Activated gamma-delta T cell treated with anti-CD3 and anti-CD28 coated beads, Interleukin-2, amount 50 U/mL, for 16 hours (primary cell): ENCODE data around the gene BMPR1B.

ENCODE experiments used
- DNase-seq: peaks from one replicate; pipeline ENCODE4 v3.0.0-alpha.2; 2020; ENCODE audit warnings: low read depth

BMPR1B gene

DNA sequence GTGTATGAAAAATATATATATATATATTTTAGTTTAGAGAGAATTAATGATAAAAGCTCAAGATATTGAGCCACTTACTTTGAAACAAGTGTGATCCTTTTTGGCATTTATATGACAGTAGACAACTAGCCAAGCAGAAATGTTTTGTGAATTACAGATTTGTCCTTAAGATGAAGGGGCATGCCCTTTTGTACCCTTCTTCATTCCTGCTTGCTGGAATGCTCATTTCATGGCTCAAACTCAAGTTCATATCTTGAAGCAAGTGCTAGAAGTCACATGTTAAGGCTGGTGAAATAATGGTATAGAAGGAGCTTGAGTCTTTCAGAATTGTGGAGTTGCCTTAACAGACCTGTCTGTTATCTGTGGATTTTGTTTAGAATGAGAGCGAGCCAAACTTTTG is 203.0 kb downstream of the BMPR1B start:
- no peak for DNase-seq

DNA sequence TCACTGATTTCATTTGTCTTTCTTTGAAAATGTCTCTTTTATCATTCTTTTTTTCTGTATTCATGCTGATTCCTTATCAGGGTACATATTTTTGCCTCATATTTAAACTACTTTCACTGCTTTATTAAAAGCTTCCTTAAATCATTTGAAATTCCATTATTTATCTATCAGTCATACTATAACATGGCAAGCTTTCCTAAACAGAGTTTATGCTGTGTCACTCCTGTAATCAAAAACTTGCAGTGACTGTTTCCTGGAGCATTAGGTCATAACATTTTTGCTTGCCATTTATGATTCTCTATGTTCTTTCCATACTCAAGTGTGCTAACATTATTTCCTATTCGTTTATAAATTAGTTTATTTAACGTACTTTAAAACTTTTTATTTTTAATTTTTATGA is 203.7 kb downstream of the BMPR1B start:
- DNase-seq: no peak

DNA sequence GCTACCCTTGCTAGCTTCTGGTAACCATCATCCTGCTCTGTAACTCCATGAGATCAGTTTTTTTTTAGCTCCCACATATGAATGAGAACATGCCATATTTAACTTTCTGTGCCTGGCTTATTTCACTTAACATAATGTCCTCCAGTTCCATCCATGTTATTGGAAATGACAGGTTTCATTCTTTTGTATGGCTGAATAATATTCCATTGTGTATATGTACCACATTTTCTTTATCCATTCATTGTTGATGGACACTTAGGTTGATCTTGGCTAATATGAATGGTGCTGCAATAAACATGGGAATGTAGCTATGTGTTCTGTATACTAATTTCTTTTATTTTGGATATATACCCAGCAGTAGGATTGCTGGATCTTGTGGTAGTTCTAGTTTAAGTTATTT is 204.7 kb downstream of the BMPR1B start:
- DNase-seq: no peak

DNA sequence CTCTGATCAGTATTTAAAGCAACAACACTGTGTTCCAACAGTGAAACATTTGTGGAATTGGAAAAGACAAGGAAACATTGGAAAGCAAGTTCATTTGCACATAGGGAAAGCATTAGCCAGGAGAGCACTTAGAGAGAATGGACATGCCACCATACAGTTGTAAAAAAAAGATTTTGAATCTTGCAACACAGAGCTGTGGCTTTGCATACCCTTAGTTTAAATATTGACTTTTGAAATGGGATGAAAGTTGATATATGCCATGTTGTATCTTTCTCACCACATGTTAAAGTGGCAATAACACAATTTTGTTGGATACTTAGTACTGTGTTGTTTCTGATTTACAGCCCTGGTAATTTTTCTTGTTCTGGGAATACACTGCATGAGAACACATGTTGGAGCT is 208.1 kb downstream of the BMPR1B start:
- no peak for DNase-seq

DNA sequence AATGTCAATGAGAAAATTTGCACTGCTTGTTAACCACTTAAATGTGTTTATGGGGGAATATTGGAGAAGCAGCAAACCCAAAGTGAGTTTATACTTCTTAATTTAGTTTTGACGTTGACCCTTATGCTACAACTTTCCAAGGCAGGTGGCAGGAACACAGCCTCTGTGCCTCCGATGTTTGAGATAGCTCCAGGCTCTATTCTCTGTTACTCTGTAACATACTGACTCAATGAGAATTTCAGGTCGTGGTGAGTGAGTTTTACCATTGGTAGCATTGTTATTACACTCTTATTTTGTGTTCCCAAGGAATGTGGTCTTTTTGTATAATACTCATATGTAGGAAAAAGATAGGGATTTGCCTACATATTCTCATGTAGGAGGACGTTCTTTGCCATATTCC is 210.7 kb downstream of the BMPR1B start:
- no peak for DNase-seq

DNA sequence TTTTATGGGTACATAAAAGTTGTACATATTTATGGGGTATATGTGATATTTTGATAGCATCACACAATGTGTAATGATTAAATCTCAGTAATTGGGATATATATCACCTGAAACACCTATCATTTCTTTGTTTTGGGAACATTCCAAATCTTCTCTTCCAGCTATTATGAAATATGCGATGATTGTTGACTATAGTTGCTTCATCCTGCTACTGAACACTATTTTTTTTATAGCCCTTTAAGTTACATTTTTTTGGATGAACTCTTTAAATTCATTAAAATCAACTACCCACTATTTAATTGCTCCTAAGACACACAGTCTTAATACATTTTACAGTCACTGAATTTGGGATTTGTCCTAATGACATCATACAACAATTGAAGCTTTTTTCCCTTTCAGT is 212.9 kb downstream of the BMPR1B start:
- no peak for DNase-seq

DNA sequence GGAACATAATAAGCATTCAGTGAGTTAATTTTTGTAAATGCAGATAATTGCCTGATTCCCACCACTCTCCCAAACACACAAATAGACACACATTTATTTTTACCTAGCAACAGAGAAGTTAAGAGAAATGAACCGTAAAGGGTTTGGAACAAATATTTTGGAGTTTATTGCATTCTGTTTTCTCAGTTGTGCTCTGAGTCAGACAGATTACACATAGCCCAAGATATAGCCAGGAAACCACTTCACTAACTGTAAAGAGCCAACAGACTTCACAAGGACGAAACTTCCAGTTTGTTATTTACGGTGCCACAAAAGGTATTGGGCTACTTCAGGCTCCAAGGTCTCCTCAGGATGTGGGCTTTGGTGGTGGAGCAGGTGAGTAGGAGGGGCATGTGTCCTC is 217.0 kb downstream of the BMPR1B start:
- DNase-seq: no peak

DNA sequence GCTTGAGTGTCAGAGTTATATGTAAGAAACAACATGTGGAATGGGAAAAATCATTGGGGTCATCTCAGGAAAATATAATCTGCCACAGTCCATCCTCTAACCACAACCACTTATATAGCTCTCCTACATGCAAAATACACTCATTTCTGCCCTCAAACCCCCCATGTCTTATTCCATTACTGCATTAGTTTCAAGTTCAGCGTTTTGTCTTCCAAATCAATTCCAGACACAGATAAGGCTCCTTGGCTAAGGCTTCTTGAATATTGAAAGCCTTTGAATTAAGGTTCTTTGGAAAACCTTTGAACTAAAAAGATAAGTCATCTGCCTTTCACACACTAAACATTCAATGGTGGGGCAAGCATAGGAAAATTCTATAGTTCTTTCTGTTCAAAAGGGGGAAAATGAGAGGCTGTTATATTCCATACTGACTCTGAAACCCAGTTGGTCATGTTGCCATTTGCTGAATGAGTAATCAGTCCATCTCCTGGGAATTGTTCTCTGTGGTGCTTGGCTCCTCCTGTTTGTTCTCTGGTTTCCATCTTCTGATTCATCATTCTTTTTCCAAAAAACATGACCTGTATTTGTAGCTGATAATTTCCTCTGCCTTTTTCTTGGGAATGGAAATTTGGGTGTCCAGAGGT is 218.7 kb downstream of the BMPR1B start:
- DNase-seq: no peak

DNA sequence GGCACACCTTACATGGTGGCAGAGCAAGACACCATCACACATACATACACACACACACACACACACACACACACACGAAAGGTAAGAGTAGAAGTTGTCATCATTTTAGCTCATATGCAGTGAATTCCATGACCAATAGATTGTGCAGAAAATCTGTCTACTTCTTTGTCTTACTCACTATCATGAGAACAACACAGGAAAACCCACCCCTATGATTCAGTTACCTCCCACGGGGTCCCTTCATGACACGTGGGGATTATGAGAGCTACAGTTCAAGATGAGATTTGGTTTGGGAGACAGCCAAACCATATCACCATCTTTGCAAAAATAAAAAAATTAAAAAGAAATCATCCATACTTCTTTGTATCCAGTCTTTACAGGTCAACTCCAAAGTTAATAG is 221.1 kb downstream of the BMPR1B start:
- no peak for DNase-seq

DNA sequence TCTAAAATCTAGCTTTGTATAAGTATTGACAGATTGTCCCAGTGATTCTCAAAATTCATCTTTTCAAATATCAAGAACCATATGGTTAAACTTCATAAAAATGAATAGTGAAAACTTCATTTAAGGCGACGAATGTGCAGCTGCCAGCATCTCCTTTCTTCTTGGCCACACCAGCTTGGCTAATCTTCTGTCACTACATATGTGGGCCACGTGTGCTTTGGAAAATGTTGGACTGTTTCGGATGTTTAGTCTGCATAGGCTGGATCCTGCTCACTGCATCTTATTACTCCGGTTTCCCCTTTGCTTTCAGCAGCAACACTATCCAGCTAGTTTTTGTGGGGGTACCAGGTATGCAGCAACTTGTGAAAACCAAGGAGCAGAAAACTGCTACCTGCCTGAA is 221.9 kb downstream of the BMPR1B start:
- DNase-seq: no peak

DNA sequence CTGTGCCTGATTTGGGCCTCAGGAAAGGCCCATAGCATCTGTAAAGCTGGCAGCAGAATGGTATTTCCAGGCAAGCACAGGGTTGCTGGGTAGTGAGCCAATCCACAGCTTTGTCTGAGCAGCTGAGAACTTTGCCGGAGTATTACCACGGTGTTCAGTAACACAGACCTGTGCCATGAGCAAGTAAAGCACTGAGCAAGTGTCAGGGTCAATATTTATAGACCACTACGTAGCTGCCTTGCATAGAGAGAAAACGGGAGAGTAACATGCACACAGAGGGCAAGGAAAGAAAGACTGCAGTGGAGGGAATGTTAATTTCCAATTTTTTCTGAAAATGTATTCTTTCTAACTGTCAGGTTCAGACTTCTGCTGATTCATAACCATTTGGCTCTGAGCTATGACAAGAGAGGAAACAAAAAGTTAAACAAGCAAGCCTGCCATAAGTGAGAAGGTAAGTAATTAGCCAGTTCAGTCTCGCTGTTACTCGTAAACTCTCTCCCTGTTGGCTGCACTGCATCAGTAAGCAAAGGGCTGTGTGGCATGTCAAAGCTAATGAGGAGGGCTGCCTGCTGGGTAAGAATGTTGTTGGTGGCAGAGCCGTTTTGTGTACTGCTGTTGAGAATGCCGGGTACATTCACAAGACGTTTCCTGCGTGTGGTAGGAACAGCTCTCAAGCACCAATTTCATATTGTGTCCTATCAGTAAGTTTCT is 238.1 kb downstream of the BMPR1B start:
- DNase-seq: no peak

DNA sequence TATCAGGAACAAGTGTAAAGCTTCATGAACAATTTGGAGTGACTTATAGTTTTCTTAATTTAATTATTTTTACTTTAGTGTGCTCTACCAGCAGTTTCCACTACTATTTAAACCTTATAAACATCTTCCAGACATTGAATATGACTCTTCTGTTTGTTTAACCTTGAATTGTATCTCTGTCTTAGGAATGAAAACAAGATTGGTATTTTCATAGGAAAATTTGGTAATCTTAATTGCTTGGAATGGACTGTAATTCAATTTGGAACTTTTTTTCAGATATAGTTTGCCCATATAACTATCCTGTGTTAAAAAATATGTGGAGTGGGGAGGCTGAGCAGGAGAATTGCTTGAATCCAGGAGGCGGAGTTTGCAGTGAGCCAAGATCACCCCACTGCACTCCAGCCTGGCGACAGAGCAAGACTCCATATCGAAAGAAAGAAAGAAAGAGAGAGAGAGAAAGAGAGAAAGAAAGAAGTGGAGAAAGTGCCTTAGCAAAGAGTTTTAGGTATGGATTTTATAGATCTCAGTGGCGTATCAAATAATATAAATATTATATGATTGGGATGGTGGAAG is 242.4 kb downstream of the BMPR1B start:
- DNase-seq: no peak

DNA sequence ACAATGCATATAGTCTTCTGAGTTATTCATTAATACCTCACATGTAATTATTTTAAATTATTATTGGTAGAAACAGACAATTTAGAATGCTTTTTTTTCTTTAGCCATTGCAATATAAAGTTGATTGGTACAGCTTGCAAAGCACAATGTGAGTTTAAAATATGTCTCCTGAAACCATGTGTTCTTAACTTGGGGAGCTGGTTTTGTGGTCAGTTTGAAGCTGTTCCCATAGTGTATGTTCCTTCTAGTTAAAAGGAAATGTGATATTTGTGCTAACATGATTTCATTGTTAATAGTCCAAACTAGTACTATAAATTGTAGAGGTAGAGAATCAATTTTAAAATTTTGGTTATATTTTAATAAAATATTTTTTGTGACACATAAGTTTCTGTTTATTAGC is 247.2 kb downstream of the BMPR1B start:
- DNase-seq: no peak

DNA sequence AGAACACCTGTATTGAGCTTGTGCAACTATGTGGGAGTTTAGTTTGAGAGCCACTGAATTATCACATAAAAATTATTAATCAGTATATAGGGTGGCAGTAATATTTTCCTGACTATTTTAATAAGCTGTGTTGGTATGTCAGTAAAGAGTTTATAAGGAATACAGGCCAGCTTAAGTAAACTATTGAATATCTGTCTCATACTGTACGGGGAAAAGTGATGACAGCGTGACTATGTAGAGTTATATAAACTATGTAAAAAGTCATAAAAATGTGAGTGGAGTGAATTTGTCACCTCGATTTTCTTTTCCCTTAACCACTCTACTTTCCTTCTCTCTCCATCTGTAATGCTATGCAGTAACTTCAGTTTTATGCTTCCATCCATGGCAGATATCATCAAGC is 250.2 kb downstream of the BMPR1B start:
- DNase-seq: no peak

DNA sequence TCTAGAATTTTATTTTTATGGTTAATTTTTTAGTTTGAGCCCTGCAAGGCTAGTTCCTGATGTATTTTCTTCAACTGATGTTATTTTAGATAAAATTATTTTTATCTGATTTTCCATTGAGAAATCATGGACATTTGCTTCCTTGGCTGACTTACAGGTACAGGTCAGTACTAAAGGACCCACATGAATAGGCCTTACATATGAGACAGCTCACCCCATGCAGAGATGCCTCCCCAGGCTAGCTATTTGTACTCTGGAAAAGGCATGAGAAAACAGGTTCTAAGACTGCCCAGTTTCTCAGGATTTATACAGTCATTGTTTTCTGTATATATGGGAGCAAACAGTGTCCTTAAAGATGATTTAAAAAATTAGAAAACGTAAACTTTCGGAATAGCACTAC is 255.5 kb downstream of the BMPR1B start:
- no peak for DNase-seq

DNA sequence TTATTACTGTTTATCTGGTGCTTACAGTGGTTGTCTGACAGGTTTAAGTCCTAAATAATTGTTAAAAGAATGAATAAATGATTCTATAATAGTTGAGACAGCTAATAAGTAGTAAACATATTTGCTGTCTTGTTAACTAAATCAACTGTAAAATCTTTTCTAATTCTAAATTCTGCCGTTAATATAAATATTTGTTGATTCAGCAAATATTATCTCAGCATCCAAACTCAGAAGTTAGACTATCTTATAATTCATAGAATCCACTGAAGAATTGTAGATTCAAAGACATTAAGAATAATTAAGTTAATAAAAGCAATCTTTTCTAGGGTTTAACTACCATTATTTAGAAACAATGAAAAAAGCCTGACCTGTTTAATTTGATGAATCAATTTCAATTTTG is 256.3 kb downstream of the BMPR1B start:
- no peak for DNase-seq

DNA sequence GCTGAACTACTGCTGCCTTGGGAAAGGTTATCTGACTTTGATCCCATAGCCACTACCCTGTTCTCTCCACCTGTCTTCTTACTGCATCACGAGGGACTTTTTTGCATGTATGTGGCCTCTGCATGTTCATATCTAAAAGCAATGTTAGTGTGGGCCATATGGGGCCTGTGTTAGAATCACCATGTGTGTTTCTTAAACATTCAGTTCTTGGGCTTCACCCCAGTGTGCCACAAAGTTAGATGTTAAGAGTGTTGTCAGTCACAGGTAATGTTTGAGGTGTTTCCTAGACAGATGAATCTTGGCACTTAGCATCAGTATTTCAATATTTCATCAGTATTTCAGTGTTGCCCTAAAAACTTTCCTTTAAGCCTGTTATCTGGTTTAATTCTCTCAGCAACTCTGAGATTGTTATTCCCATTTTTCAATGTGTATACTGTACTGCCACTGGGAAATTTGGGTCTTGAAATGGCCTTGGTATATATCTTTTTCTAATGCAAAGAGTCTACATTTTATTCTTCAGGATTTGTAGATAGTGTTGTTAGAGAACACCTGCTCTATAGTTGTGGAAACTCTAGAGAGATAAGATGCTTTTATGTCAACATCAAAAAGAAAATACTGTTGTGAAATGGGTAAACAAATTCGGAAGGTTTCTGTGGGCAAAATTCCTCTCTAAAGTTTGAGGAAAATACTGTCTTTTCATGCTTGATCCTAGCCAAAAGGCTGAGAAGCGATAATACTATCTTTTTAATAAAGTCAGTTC is 259.7 kb downstream of the BMPR1B start:
- no peak for DNase-seq

DNA sequence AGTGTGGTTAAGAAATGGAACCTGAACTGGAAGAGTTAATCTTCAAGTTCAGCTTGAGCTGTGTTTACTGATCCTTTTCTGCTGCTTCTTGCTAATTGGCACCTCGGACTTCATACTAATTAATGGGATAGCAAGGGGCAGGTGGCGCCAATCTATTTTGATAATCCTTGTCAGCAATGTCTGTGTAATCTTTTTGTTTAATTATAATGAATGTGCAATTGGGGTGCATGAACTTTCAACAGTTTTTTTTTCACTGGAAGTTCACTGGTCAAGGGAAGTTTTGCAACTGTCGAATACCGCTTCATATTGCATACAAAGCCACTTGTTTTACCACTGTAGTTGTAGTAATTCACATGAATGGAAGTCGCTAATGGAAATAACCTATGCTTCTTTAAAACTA is 261.0 kb downstream of the BMPR1B start:
- no peak for DNase-seq

DNA sequence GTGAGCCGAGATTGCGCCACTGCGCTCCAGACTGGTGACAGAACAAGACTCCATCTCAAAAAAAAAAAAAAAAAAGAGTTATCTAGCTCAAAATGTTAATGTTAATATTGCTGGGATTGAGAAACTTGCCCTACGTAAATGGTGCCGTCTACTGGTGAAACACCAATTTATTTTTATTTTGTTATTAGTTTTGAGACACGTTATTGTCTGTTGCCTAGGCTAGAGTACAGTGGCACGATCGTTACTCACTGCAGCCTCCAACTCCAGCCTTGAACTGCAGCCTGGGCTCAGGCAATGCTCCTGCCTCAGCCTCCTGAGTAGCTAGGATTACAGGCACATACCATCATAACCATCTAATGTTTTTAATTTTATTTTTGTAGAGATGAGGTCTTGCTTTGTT is 262.8 kb downstream of the BMPR1B start:
- no peak for DNase-seq

DNA sequence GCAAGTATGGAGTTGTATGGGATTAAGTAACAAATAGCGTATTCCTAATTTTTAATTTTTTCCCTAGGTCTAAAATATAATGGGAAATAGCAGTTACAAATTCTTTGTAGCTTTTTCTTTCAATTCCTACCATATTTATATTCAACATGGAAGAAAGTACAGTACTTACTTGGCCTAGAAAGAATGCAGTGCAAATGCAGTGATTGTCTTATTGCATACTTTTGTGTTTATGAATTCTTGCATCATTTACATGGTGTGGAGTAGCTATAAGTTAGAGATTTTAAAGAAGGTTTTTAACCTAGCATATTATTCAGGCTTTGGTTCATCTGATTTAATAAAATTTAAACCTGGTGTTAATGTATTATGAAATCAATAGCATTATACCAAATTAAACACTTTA is 263.3 kb downstream of the BMPR1B start:
- no peak for DNase-seq

DNA sequence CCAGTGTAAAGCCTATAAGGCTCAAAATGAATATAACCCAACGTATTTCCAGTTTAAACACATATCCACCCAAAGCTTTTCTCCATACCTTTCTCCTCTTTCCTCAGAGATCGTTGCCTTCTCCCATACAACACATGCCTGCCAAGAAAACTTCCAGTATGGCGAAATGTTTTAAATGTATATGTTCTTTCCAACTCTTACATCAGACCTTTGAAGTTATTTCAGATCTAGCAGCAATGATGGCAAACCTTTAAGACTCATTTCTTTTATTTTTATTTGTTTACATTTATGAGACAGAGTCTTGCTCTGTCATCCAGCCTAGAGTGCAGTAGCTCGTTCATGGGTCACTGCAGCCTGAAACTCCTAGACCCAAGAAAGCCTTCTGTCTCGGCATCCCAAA is 265.4 kb downstream of the BMPR1B start:
- DNase-seq: no peak

DNA sequence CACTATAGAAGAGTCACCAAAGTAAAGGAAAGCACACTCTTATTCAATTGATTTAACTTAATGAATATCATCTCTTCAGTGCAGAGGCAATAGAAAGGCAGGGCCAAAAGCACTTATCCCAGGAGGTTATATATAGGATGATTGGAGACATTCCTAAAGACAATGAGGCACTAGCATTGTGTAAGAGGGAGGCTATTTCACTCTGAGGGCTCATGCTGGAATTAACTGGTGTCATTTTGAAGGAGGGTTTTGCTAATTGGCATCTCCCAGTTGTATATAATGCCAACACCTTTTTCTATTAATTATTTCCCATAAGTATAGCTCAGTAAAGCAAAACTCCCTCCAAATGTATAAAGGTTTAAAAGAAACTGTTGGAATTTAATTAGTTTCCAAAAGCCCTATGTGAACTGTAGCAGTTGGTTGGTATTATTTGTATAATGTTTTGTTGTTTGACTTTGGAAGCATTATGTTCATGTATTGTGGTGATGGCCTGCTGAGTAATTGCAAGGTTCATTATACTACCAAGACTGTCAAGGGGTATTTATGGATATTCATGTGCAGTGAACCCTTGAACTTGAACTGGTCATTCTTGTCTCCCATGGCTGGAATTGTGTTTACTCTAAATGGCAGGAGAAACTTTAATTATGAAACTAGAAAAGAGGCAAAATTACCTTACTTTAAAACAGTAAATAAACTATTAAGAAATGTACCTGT is 270.3 kb downstream of the BMPR1B start:
- DNase-seq: no peak
